Immature natural killer cell (primary cell): ENCODE measurements around the gene MXRA7. TPM values are rescaled to one million over a fixed set of nuclear protein-coding genes. Genes with fewer than 3 reads are reported as not detected.
"Not testable (repeated sequence)": the region's sequence is repeated elsewhere in the genome, so short reads cannot be mapped to it uniquely, and the experiment has no call there.

Experiments
- DNase-seq, 3 donors: peaks; one replicate each; pipeline ENCODE4 v3.0.0; 2022; ENCODE audit warnings: mixed read lengths in 1 of 3
- H3K27ac Mint-ChIP-seq, 6 donors: one replicate each; pipeline ENCODE4 v1.8.0; 2020; ENCODE audit warnings: mixed read lengths in 6 of 6, mild to moderate bottlenecking in 5 of 6, inconsistent platforms in 4 of 6, moderate library complexity in 3 of 6
- H3K27me3 Mint-ChIP-seq, 3 donors: one replicate each; pipeline ENCODE4 v1.8.0; 2020 to 2021; ENCODE audit warnings: low read depth in 3 of 3, mild to moderate bottlenecking in 3 of 3, mixed read lengths in 3 of 3, moderate library complexity in 3 of 3, inconsistent platforms in 1 of 3
- H3K36me3 Mint-ChIP-seq, 3 donors: one replicate each; pipeline ENCODE4 v1.8.0; 2020; ENCODE audit warnings: mixed read lengths in 3 of 3, inconsistent platforms in 2 of 3, mild to moderate bottlenecking in 2 of 3
- H3K4me1 Mint-ChIP-seq, 2 donors: one replicate each; pipeline ENCODE4 v1.8.0; 2020; ENCODE audit warnings: inconsistent platforms in 2 of 2, mild to moderate bottlenecking in 2 of 2, mixed read lengths in 2 of 2, moderate library complexity in 1 of 2
- H3K4me3 Mint-ChIP-seq, 5 donors: one replicate each; pipeline ENCODE4 v1.8.0; 2020; ENCODE audit warnings: mild to moderate bottlenecking in 5 of 5, mixed read lengths in 5 of 5, inconsistent platforms in 3 of 5, moderate library complexity in 3 of 5
- H3K9me3 Mint-ChIP-seq, 6 donors: one replicate each; pipeline ENCODE4 v1.8.0; 2020; ENCODE audit warnings: mild to moderate bottlenecking in 6 of 6, mixed read lengths in 6 of 6, inconsistent platforms in 4 of 6, moderate library complexity in 3 of 6
- polyA plus RNA-seq, 3 donors: library from polyadenylated mRNA; unstranded; fragments of 300-500 nt; fragmentation: Illumina TruSeq; gene quantifications; one replicate each; pipeline ENCODE4 v1.2.3, GENCODE V29; 2021

Gene MXRA7
- polyA plus RNA-seq, 3 donors from 2014 or later: 23.6 to 60.6 (median 56.7) TPM

DNA sequence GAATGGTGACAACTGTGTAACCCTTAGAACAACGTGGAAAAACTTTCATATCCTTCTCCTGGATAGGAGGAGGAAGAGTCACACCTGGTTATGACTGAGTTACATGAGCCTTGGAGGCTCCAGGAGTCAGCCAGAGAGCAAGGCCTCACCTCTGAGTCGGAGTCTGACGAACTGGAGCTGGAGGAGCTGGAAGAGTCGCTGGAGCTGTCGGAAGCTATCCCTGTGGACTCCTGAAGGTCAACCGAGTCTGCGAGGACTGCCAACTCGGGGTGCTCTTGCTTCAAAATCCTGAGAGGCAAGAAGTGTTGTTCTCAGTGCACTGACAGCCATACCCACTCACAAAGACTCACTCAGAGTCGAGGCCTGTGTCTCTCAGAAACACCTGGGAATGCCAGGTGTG is 9.4 kb upstream of the MXRA7 start:
- H3K27me3 Mint-ChIP-seq: peaks cover 16 to 32% (median 19%) of the 10 kb centered on the region in 3 donors
- peak overlapping the region in 2 of 6 donors; percentile 19 to 98 for H3K27ac Mint-ChIP-seq
- H3K4me1 Mint-ChIP-seq: peaks cover 40 to 43% of the 10 kb centered on the region in 2 donors
- no peaks in the 10 kb centered on the region for H3K9me3 Mint-ChIP-seq
- H3K36me3 Mint-ChIP-seq: peaks cover 23 to 60% (median 36%) of the 10 kb centered on the region in 3 donors
- H3K4me3 Mint-ChIP-seq: no peak overlapping the region
- DNase-seq: no peak

DNA sequence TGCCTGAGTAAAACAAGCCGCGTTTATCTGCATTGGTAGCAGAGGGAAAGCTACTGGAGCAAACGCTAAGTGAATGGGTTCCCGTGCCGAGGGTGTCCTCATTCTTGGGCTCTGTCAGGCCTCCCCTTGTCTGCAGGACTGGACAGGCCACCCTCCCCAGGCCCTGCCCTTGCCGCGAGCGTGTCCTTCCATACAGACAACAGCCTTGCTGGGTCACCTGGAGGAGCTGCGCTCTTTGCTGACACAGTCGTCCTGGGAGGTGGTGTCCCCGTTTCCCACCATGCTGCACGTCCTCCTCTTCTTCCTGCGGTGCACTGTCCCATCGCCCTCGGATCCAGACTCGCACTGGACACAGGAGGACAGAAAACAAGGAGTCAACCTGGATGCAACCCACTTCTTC is 7.8 kb upstream of the MXRA7 start:
- Mint-ChIP-seq H3K36me3 (peaks cover 30 to 64% (median 37%) of the 10 kb centered on the region in 3 donors), H3K4me3 (no peak overlapping the region), H3K27ac (peak overlapping the region; percentile 23 to 98 (median 78)), H3K9me3 (no peaks in the 10 kb centered on the region), H3K4me1 (peaks cover 42 to 50% of the 10 kb centered on the region in 2 donors), H3K27me3 (peaks cover 16 to 39% (median 21%) of the 10 kb centered on the region in 3 donors)
- DNase-seq: no peak

DNA sequence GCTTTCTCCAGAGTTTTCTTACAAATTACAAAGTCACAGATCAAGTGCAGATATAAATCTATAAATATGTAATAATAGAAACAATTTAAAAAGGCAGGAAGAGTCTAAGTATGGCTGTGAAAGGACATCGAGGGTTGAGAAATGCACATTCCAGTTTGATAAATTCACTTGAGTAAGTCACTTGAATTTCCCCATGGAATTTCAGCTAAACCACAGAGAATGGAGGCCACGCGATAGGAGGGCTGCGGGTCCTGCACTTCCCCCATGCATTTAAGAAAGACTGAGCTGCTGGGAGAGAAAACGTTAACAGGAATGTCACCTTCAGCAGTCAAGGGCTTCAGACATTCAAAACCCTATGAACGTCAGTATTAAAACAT is 6.1 kb upstream of the MXRA7 start:
- H3K36me3 Mint-ChIP-seq: peaks cover 30 to 55% (median 33%) of the 10 kb centered on the region in 3 donors
- no peak for DNase-seq
- H3K4me3 Mint-ChIP-seq: peak overlapping the region in 4 of 5 donors; percentile 2 to 80 (median 70)
- no peaks in the 10 kb centered on the region for H3K9me3 Mint-ChIP-seq
- peaks cover 35 to 46% of the 10 kb centered on the region in 2 donors for H3K4me1 Mint-ChIP-seq
- peaks cover 13 to 31% (median 21%) of the 10 kb centered on the region in 3 donors for H3K27me3 Mint-ChIP-seq
- peak overlapping the region; percentile 96 to 100 (median 98) for H3K27ac Mint-ChIP-seq

DNA sequence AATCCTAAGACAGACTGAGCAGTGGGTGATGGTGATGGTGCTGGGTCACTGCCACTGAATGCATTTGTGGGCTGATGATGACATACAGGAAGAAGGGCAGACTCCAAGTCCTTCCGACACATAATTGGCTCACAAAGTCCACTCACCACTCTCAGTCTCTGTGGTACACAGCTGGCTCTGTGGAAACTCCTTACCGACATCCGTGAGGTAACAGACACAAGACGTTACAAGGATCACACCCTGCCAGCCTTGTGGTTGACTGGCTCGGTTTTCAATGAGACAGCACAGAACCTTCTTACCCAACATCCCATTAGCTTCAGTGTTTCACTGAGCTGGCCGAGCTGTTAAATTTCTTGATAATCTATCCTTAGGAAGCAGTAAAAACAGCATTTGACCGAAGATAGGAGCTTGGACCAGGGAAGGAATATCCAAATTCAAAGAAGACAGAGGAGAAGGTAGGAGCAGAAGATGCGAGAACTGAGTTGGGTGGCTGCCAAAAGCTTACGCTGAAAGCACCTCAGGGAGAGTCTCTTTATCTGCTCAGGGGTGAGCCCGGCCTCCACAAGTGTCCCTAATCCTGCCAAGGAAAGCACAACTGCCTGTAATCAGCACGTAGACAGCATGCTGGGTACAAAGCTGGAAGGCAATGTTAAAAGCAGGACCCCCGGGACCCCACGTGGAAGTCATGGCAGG is 5.5 kb upstream of the MXRA7 start:
- H3K27me3 Mint-ChIP-seq: peaks cover 11 to 28% (median 21%) of the 10 kb centered on the region in 3 donors
- H3K4me1 Mint-ChIP-seq: peaks cover 38 to 45% of the 10 kb centered on the region in 2 donors
- peak overlapping the region; percentile 96 to 100 (median 98) for H3K27ac Mint-ChIP-seq
- peak; percentile 89 to 95 (median 91) for DNase-seq
- peaks cover 25 to 50% (median 27%) of the 10 kb centered on the region in 3 donors for H3K36me3 Mint-ChIP-seq
- peak overlapping the region; percentile 2 to 80 (median 70) for H3K4me3 Mint-ChIP-seq
- H3K9me3 Mint-ChIP-seq: no peaks in the 10 kb centered on the region

DNA sequence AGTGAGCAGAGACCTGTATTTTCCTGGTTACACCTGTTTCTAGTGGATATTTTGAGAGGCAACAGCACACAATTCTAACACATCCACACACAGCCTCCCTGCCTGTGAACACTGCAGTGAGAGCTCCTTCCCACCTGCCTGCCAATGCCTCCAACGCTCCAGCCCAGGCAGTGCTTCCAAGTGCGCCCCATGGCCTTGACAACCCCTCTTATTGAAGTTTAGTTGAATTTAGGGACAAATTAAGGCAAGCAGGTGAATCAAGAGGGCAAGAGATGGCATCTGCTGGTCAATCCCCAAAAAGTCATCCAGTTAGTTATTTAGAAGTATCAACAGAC is 4.7 kb upstream of the MXRA7 start:
- Mint-ChIP-seq H3K9me3 (no peaks in the 10 kb centered on the region), H3K4me1 (peaks cover 41 to 50% of the 10 kb centered on the region in 2 donors), H3K27ac (peak overlapping the region; percentile 96 to 100 (median 98)), H3K36me3 (peaks cover 19 to 41% (median 22%) of the 10 kb centered on the region in 3 donors), H3K27me3 (peaks cover 11 to 29% (median 21%) of the 10 kb centered on the region in 3 donors), H3K4me3 (peak overlapping the region; percentile 28 to 80 (median 71))
- no peak for DNase-seq

DNA sequence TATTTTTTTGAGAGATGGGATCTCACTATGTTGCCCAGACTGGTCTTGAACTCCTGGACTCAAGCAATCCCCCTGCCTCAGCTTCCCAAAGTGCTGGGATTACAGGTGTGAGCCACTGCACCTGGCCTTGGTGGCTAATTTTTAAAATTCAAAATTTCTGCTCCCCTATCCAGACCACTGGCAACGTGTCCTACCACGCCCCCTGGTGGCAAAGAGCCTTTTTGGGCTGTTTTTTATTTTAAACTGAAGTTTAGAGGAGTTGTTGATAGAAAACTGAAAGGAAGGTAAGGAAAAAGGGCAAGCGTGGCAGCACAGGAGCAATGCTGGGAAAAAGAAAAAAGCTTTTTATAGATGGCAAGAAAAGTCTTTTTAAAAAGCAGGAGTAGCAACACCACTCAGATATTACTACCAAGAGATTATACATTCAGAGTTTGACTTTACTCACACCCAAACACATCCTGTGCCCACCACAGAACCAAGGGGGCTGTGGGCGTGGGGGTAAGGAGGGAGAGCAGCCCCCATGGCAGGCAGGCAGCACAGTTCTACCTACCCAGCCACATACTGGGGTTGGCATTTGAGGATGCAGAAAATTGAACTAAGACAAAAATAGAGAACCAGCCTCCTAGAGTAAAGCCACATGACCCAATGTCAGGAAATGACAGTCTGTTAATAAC is 4.2 kb upstream of the MXRA7 start:
- DNase-seq: peak; percentile 67 to 72 (median 71)
- Mint-ChIP-seq H3K4me1 (peaks cover 44 to 51% of the 10 kb centered on the region in 2 donors), H3K36me3 (peaks cover 17 to 36% (median 22%) of the 10 kb centered on the region in 3 donors)

DNA sequence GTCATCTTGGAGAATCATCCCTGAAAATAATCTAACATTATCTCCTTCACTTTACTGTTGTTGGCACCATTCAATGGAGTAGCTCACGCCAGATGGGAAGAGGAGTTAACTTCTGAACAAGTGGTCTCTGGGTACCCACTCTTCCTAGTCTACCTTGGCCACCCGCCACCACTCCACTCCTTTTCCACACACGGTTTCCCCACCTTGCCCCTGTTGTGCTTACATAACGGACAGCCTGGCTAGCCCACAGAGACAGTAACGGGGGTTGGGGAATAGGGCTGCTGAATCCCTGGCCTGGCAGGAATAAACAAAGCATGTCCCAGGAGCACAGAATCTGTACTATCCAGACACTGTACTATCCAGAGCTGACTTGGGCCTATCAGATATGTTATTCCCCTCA is 3.6 kb upstream of the MXRA7 start:
- Mint-ChIP-seq H3K27ac (peak overlapping the region; percentile 57 to 100 (median 96)), H3K4me1 (peaks cover 50 to 58% of the 10 kb centered on the region in 2 donors), H3K9me3 (no peaks in the 10 kb centered on the region), H3K36me3 (peaks cover 15 to 30% (median 18%) of the 10 kb centered on the region in 3 donors), H3K27me3 (peaks cover 11 to 29% (median 27%) of the 10 kb centered on the region in 3 donors), H3K4me3 (no peak overlapping the region)
- DNase-seq: no peak

More for the DNA sequence above, 4.2 kb upstream of the MXRA7 start:
- H3K4me3 Mint-ChIP-seq: peak overlapping the region; percentile 70 to 87 (median 77)
- H3K27me3 Mint-ChIP-seq: peaks cover 11 to 29% (median 23%) of the 10 kb centered on the region in 3 donors
- H3K27ac Mint-ChIP-seq: peak overlapping the region; percentile 96 to 100 (median 98)
- H3K9me3 Mint-ChIP-seq: no peaks in the 10 kb centered on the region

DNA sequence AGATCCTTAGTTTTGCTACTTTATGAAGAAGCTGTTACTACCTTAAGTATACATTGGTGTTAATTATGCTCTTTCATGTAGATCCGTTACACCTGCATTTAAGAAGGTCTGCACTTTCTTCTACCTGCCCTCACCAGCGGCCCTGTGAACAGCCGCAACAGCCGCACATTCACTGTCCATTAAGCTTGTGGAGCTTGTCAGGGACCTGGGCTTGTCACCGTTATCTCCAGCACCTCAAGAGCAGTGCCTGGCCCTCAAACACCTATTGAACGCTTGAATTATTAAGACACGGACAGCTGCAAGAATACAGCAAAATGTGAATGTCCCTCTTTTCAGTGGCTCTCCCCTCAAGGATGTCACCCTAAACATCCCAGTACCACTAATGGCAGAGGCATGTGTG is 3.0 kb upstream of the MXRA7 start:
- Mint-ChIP-seq H3K27me3 (peaks cover 11 to 29% (median 29%) of the 10 kb centered on the region in 3 donors), H3K4me3 (peak overlapping the region in 1 of 5 donors; percentile 2), H3K9me3 (no peaks in the 10 kb centered on the region), H3K4me1 (peaks cover 52 to 63% of the 10 kb centered on the region in 2 donors), H3K36me3 (peaks cover 15 to 27% (median 15%) of the 10 kb centered on the region in 3 donors), H3K27ac (peak overlapping the region in 5 of 6 donors; percentile 68 to 100 (median 96))
- no peak for DNase-seq

DNA sequence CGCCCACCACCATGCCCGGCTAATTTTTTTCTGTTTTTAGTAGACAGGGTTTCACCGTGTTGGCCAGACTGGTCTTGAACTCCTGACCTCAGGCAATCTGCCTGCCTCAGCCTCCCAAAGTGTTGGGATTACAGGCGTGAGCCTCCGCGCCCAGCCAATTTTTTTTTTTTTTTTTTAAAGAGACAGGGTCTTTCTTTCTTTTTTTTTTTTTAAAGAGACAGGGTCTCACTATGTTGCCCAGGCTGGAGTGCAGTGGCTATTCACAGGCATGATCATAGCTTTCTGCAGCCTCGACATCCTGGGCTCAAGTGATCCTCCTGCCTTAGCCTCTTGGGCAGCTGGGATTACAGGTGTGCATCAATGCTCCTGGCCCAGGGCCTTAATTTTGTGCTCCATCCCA is 1.6 kb upstream of the MXRA7 start:
- peak overlapping the region in 5 of 6 donors; percentile 61 to 82 (median 80) for H3K27ac Mint-ChIP-seq
- H3K9me3 Mint-ChIP-seq, DNase-seq: not testable (repeated sequence)
- H3K27me3 Mint-ChIP-seq: peaks cover 13 to 27% (median 25%) of the 10 kb centered on the region in 3 donors
- H3K4me3 Mint-ChIP-seq: peak overlapping the region in 2 of 5 donors; percentile 47 to 84
- H3K36me3 Mint-ChIP-seq: peaks cover 12 to 17% (median 15%) of the 10 kb centered on the region in 3 donors
- peaks cover 50 to 67% of the 10 kb centered on the region in 2 donors for H3K4me1 Mint-ChIP-seq

DNA sequence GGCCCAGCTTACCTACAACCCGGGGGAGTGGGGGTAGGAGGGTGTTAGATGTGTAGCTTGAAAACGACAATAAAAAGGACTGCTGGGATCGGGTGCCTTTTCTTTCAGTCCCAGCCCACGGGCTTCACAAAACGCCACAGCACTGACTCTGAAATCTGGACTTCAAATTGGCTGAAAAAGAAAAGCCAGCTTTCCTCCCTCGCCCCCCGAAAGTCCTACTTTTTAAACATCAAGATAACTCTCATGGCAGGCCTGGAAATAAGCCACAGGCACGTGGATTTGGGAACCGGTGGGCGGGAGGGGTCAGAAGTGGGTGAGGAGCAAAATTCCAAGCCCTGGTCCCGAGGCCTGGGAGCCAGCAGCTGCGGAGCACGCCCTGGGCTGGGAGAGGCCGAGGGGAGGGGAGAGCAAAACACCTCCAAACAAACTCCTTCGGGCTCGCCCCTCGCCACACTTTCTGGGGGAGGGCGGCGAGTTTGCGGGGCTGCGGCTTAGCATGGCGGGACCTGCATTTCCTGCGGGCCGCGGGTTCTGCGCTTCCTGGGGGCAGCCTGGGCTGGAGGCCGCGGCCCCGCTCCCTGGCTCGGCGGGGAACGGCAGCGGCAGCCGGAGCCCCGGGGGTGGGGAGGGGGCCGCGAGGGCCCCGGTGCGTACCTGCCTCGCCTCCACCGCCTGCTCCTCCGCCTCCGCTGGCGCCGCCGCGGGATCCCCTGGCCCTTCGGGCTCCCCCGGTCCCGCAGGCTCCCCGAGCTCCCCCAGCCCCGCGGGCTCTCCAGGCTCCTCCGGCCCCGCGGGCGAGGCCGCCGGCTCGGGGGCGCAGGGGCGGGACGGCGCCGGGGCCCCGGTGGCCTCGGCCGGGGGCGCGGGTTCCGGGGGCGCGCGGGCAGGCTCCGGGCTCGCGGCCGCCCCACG is 558 bp downstream of the MXRA7 start:
- Mint-ChIP-seq H3K4me3 (peak overlapping the region; percentile 65 to 81 (median 80)), H3K27me3 (peaks cover 9 to 20% (median 12%) of the 10 kb centered on the region in 3 donors), H3K27ac (peak overlapping the region; percentile 44 to 85 (median 72)), H3K4me1 (peaks cover 33 to 51% of the 10 kb centered on the region in 2 donors)
- H3K9me3 Mint-ChIP-seq, H3K36me3 Mint-ChIP-seq: not testable (repeated sequence)
- peak in 2 of 3 donors; percentile 46 to 57 for DNase-seq

DNA sequence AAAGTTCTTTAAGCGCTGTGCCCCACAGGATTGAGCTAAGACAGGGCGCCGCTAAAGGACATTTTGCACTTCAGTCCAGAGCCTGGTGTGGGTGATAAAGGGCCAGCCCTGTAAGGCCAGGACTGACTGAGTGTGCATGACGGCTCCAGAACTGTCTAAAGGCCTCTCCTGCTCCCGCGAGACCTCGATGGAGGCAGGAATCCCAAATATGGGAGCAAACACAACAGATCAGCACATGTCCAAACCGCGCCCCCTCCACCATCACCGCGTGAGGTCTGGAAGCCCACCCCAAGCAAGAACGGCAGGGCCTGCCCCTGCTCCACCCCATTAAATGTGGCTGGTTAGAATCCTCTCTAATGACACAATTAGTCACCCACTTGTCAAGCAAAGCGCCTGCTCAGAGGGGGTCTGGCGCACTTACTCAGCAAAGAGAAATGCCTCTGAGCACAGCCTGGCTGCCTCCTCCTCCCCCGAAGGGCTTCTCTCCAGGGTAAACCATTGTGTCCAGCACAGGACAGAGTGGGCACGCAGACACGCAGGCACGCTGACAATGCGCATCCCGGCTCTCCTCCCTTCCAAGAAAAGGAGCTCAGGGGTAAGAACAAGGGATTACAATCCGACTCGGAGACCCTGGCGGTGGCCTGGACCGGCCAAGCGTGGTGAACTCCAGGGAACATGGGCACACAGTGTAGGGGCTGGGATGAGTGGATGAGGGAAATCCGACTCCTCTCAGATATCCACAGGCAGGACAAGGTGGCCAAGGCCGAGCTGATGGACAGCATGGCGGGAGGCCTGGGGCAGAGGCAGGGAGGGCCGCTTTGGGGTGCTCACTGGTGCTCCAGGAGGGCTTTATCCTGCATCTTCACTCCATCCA is 1.5 kb downstream of the MXRA7 start:
- DNase-seq: no peak
- Mint-ChIP-seq H3K4me3 (peak overlapping the region; percentile 65 to 81 (median 80)), H3K27me3 (peaks cover 4 to 15% (median 8%) of the 10 kb centered on the region in 3 donors), H3K27ac (peak overlapping the region; percentile 44 to 85 (median 72)), H3K36me3 (peaks cover 3 to 5% (median 4%) of the 10 kb centered on the region in 3 donors), H3K4me1 (peaks cover 26 to 43% of the 10 kb centered on the region in 2 donors), H3K9me3 (no peaks in the 10 kb centered on the region)
